K562 (cell line): ENCODE data around the gene PRDM16. TPM values are rescaled to one million over a fixed set of nuclear protein-coding genes. Genes with fewer than 3 reads are reported as not detected.

Experiments
- ATAC-seq: fragments of 200-7000 bp; cut with Tn5 transposase; 3 replicates; pipeline ENCODE4 v1.9.1; 2020; ENCODE audit warnings: moderate library complexity
- BruUV-seq: library from RNA; stranded (reverse); fragments of 400-500 nt; replicated peaks from 2 replicates; lab custom pipeline; 2021; lab: Mats Ljungman, UMichigan
- CTCF ChIA-PET: fragments of 300-600 bp; formaldehyde crosslinking; extraction: SDS; loops from one replicate; lab custom pipeline; 2021; ENCODE audit warnings: low intra/inter-chr PET ratio; lab: Yijun Ruan, JAX
- POLR2A ChIA-PET: fragments of 300-600, 350-650 bp; sonication (Branson Sonifier 250); formaldehyde crosslinking; extraction: SDS; loops from one replicate; lab custom pipeline; 2021; ENCODE audit warnings: antibody characterized with exemption, inconsistent platforms; lab: Yijun Ruan, JAX
- DNase-seq, 4 experiments: peaks; one replicate each; pipeline versions ENCODE4 v3.0.0 to v3.0.0-alpha.2; 2011 to 2018; ENCODE audit warnings: low spot score in 3 of 4, mixed read lengths in 3 of 4; ENCODE audit errors: extremely low read depth in 1 of 4
- FAIRE-seq: peaks from 2 replicates; lab custom pipeline; 2011; peaks lifted over from hg19 to GRCh38; lab: Jason Lieb, UNC
- H2AFZ ChIP-seq: 2 replicates; pipeline ENCODE4 v1.6.0; 2011; ENCODE audit warnings: low read depth, low read length, control low read depth, inconsistent platforms
- H3K27ac ChIP-seq: fragments of 200-600 bp; 3 replicates; pipeline ENCODE4 v1.8.0; 2011; ENCODE audit warnings: low read depth, mild to moderate bottlenecking, control low read depth, inconsistent platforms, low read length, moderate library complexity, mixed read lengths; ENCODE audit errors: extremely low read depth
- H3K27me3 ChIP-seq, 2 experiments: fragments of 300-600 bp in 1 of 2; 2 replicates in 1 of 2; 3 replicates in 1 of 2; pipeline versions ENCODE4 v1.6.0 to v1.8.0; 2011; ENCODE audit warnings: inconsistent platforms in 2 of 2, low read length in 2 of 2, mild to moderate bottlenecking in 1 of 2, mixed read lengths in 1 of 2, moderate library complexity in 1 of 2; ENCODE audit not compliant: control insufficient read depth in 2 of 2, insufficient read depth in 2 of 2
- H3K36me3 ChIP-seq: fragments of 300-600 bp; 3 replicates; pipeline ENCODE4 v1.8.0; 2011; ENCODE audit warnings: mild to moderate bottlenecking, low read length, inconsistent platforms; ENCODE audit not compliant: control insufficient read depth, insufficient read depth
- H3K4me1 ChIP-seq, 2 experiments: fragments of 200-600 bp in 1 of 2; replicated peaks in 1 of 2; 2 replicates in 1 of 2; 3 replicates in 1 of 2; pipeline versions ENCODE4 v1.5.1 to v1.8.0; 2011; ENCODE audit warnings: inconsistent platforms in 2 of 2, low read length in 2 of 2, mild to moderate bottlenecking in 1 of 2, mixed read lengths in 1 of 2, moderate library complexity in 1 of 2; ENCODE audit not compliant: control insufficient read depth in 2 of 2, insufficient read depth in 2 of 2
- H3K4me2 ChIP-seq: 2 replicates; pipeline ENCODE4 v1.6.1; 2011; ENCODE audit warnings: low read length, control low read depth, inconsistent platforms, mixed read lengths; ENCODE audit not compliant: insufficient read depth
- H3K4me3 ChIP-seq: fragments of 200-600 bp; sonication (generic), shearing (Covaris generic); 2 replicates; pipeline ENCODE4 v1.5.1; 2016; ENCODE audit warnings: control low read depth, inconsistent platforms
- H3K79me2 ChIP-seq: fragments of 200-600 bp; 3 replicates; pipeline ENCODE4 v1.8.0; 2011; ENCODE audit warnings: low read length, inconsistent platforms; ENCODE audit not compliant: control insufficient read depth, insufficient read depth
- H3K9ac ChIP-seq, 2 experiments: 2 replicates each; pipeline versions ENCODE4 v1.6.0 to v1.6.1; 2011; ENCODE audit warnings: low read depth in 2 of 2, low read length in 2 of 2, control low read depth in 1 of 2, inconsistent platforms in 1 of 2, mild to moderate bottlenecking in 1 of 2, mixed read lengths in 1 of 2; ENCODE audit not compliant: insufficient read depth in 1 of 2
- H3K9me1 ChIP-seq: one replicate; pipeline ENCODE4 v1.6.0; 2011; ENCODE audit warnings: inconsistent platforms, mild to moderate bottlenecking, low read length, moderate library complexity; ENCODE audit not compliant: control insufficient read depth, insufficient read depth
- H3K9me3 ChIP-seq: replicated peaks from 2 replicates; pipeline ENCODE4 v1.5.1; 2011; ENCODE audit warnings: low read depth, low read length, inconsistent platforms; ENCODE audit not compliant: control insufficient read depth, insufficient read depth
- H4K20me1 ChIP-seq: replicated peaks from 2 replicates; pipeline ENCODE4 v1.6.1; 2011; ENCODE audit warnings: low read length, inconsistent platforms, mixed read lengths; ENCODE audit not compliant: control insufficient read depth, insufficient read depth
- E2F3 ChIP-seq: fragments of 250-450 bp; sonication (Bioruptor Pico); IDR thresholded peaks from 2 replicates; pipeline ENCODE4 v1.4.0; 2020; ENCODE audit warnings: mild to moderate bottlenecking
- FOS ChIP-seq: IDR thresholded peaks from 3 replicates; pipeline ENCODE4 v1.6.1; 2011; ENCODE audit not compliant: insufficient read length; ENCODE audit errors: extremely low read depth
- FOXJ3 ChIP-seq: sonication (generic); formaldehyde crosslinking; IDR thresholded peaks from 2 replicates; pipeline ENCODE4 v1.4.0; 2020; ENCODE audit warnings: mild to moderate bottlenecking, missing genetic modification reagents
- GTF2A2 ChIP-seq: IDR thresholded peaks from 2 replicates; pipeline ENCODE4 v1.6.1; 2016; ENCODE audit warnings: mild to moderate bottlenecking, missing genetic modification characterization, missing compliant biosample characterization
- MED1 ChIP-seq: sonication (generic); formaldehyde crosslinking; IDR thresholded peaks from 2 replicates; pipeline ENCODE4 v1.8.1; 2023; ENCODE audit warnings: missing genetic modification reagents, borderline replicate concordance
- NRF1 ChIP-seq, 2 experiments: fragments of 450-650 bp; IDR thresholded peaks in 1 of 2; conservative IDR thresholded peaks in 1 of 2; 2 replicates each; pipeline ENCODE4 v1.6.1; 2014; ENCODE audit warnings: mild to moderate bottlenecking in 2 of 2
- RFX7 ChIP-seq: fragments of 250-450 bp; sonication (Bioruptor Pico); IDR thresholded peaks from 2 replicates; pipeline ENCODE4 v1.5.1; 2021; ENCODE audit warnings: mild to moderate bottlenecking
- SNRNP70 ChIP-seq: fragments of 200-400 bp; formaldehyde crosslinking; optimal IDR thresholded peaks from 2 replicates; pipeline ENCODE3; 2017; ENCODE audit warnings: low read depth, low read length
- ZNF23 ChIP-seq: fragments of 250-450 bp; sonication (Bioruptor Pico); IDR thresholded peaks from 2 replicates; pipeline ENCODE4 v1.4.0; 2020; ENCODE audit warnings: mild to moderate bottlenecking
- ZNF584 ChIP-seq: fragments of 200-800 bp; sonication (Bioruptor generic); IDR thresholded peaks from 2 replicates; pipeline ENCODE4 v1.6.1; 2016; ENCODE audit warnings: low read depth, mild to moderate bottlenecking, missing genetic modification characterization, missing compliant biosample characterization
- ZNF707 ChIP-seq: fragments of 250-450 bp; sonication (Bioruptor Pico); conservative IDR thresholded peaks from 2 replicates; pipeline ENCODE4 v1.8.0; 2022; ENCODE audit warnings: inconsistent platforms, mild to moderate bottlenecking, moderate library complexity
- WGBS: fragments of 100-300 bp; shearing (Covaris generic); methylation state at CpG from one replicate; pipeline ENCODE4 v1.1.6; 2016; ENCODE audit warnings: low coverage, mixed read lengths; ENCODE audit not compliant: insufficient coverage; ENCODE audit errors: missing lambda C conversion rate; 5-methylcytosine and 5-hydroxymethylcytosine counted together
- in situ Hi-C: fragments of 300-500 bp; cut with MboI; formaldehyde crosslinking; loops from 4 replicates; pipeline ENCODE4 v1.15.0; 2018; ENCODE audit warnings: inconsistent platforms, mixed read lengths
- intact Hi-C: fragments of 100-400 bp; cut with micrococcal nuclease; formaldehyde crosslinking; loops from 2 replicates; pipeline ENCODE4 v1.14.2; 2022
- polyA plus RNA-seq, 8 experiments: library from polyadenylated mRNA; depleted of rRNA in 4 of 8; stranded (reverse) in 5 of 8; unstranded in 3 of 8; fragments of >200 nt; fragmentation: Nextera tagmentation in 2 of 8; fragmentation: Illumina TruSeq in 1 of 8; extraction: Ambion mirVana in 2 of 8; extraction: Trizol in 1 of 8; gene quantifications; 2 replicates each; pipeline versions ENCODE4 v1.2.1 to v1.2.3, GENCODE V29; 2011 to 2014; ENCODE audit warnings: inconsistent platforms in 1 of 8, missing spikeins in 1 of 8
- total RNA-seq, 7 experiments: library from RNA; depleted of rRNA in 6 of 7; stranded (reverse); fragments of >200 nt in 6 of 7; fragmentation: Illumina TruSeq in 2 of 7; extraction: Trizol in 2 of 7; gene quantifications; 2 replicates each; pipeline versions ENCODE4 v1.2.1 to v1.2.3, GENCODE V29; 2011 to 2021; ENCODE audit warnings: low replicate concordance in 1 of 7
- TF ChIP-seq, protein P1 (sequence below): fragments of 200-800 bp; sonication (Bioruptor generic); IDR thresholded peaks from 2 replicates; pipeline ENCODE4 v1.6.1; 2017; ENCODE audit warnings: missing genetic modification characterization, missing compliant biosample characterization

The PRDM16 gene
- total and polyA plus RNA-seq, 9 of the 15 experiments (the other 6 are each of a cell fraction or from before 2014, with no cell fraction given) = 0.10 to 0.27 TPM; not detected in 7

DNA sequence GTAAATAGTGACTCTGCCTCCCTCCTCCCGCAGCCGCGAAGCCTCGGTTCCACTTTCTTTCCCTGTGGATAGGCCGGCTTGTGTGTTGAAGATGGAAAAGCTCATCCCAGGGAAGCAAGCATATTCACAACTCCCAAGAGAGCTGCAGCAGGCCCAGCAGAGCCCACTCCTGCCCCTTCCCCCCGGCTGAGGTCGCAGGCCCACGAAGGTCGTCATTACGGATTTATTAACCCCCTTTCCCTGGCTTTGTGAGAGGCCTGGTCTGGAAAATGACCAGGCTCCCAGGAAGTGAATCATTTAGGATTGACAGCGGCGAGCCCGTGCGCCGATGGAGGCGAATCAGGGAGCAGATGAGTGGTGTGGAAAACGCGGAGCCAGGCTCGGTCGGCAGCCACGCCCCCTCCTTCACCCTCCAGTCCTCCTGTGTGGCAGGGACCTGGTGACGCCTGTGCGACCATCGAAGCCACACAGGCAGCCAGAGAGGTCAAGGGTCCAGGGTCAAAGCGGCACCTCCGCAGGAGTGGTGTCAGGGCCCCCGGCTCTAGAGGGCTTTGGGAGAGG is 93.4 kb downstream of the PRDM16 start (continued):
- TF ChIP-seq GTF2A2 (no peak), RFX7 (CRISPR knock-in tag) (no peak), FOS (no peak)

DNA sequence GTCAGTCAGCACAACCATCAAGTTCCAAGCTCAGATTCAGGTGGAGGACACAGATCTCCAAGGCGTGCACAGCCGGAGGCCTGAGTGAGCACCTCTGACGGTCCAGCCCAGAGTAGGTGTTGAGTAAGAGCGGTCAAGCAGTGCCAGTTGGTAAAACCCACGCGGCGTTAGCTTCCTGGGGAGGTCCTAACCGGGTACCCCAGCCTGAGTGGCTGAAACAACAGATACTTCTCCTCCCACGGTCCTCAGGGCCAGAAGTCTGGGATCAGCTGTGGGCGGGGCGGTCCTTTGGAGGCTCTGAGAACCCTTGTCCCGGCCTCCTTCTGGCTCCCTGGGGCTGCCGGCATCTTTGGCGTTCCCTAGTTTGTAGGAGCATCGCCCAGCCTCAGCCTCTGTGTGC is 94.4 kb downstream of the PRDM16 start:
- no peak for ATAC-seq
- Histone ChIP-seq H4K20me1 (0 out of 2 replicates have a peak, but pooled peaks cover 20% of the 10 kb centered on the region), H3K9me1 (no peaks in the 10 kb centered on the region), H3K4me1 (peaks cover 0 to 4% of the 10 kb centered on the region in 2 experiments; a peak in 1 of 5 replicates), H3K36me3 (no peaks in the 10 kb centered on the region), H2AFZ (no peak overlapping the region), H3K4me3 (no peak overlapping the region), H3K9ac (no peak overlapping the region; a peak in 1 of 4 replicates), H3K27me3 (peaks cover 16 to 61% of the 10 kb centered on the region in 2 experiments), H3K79me2 (no peaks in the 10 kb centered on the region), H3K27ac (no peak overlapping the region), H3K4me2 (no peak overlapping the region), H3K9me3 (no peaks in the 10 kb centered on the region)
- intact Hi-C loops (no loop called here), in situ Hi-C loops (no loop called here)
- TF ChIP-seq ZNF23 = no peak
- TF ChIP-seq, protein P1, sequence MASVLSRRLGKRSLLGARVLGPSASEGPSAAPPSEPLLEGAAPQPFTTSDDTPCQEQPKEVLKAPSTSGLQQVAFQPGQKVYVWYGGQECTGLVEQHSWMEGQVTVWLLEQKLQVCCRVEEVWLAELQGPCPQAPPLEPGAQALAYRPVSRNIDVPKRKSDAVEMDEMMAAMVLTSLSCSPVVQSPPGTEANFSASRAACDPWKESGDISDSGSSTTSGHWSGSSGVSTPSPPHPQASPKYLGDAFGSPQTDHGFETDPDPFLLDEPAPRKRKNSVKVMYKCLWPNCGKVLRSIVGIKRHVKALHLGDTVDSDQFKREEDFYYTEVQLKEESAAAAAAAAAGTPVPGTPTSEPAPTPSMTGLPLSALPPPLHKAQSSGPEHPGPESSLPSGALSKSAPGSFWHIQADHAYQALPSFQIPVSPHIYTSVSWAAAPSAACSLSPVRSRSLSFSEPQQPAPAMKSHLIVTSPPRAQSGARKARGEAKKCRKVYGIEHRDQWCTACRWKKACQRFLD = no peak
- no peak for TF ChIP-seq ZNF584 (CRISPR knock-in tag)
- no peak for TF ChIP-seq SNRNP70
- no peak for TF ChIP-seq FOXJ3 (CRISPR knock-in tag)
- no peak for TF ChIP-seq NRF1 (conservative IDR thresholded peaks at IDR 0.05 in 1 of 2, IDR thresholded peaks at IDR 0.05 in 1 of 2)
- no peak for TF ChIP-seq ZNF707 (CRISPR knock-in tag)
- TF ChIP-seq E2F3 (CRISPR knock-in tag) = no peak
- no peak for TF ChIP-seq MED1
- POLR2A ChIA-PET = no interaction called here
- no TSS peak for BruUV-seq
- CTCF ChIA-PET = no interaction called here
- WGBS = under 1% methylated on average over 15 of the region's 15 CpGs
- DNase-seq = no peak
- FAIRE-seq = no peak
